Measurements from ENCODE around the gene NINJ2.

NINJ2 gene

DNA sequence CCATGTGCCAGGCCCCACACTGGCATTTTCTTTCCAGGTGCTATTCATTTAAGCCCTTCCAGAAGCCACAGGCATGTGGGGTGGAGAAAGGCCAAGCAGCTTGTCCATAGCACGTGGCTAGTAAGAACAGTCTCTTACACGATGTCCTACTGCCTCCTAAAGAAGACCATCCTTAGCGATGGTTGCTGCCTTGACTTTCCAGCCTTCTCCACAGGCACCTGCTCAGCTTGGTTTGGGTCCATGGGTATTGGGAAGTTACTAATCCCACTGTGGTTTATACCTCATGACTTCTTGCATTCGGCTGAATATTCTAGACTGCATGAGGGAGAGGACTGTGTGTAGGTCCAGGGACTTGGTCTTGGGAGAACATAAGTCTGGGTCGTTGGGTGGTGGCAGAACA, 49.2 kb downstream of the NINJ2 start:
- DNase-seq (ENCODE audit: low spot score), result no peak

- DNase-seq (ENCODE audit: low spot score), result no peak
Measured at GRCh38 chr12:612886-613285, 50.4 kb downstream of the NINJ2 start.

GRCh38 chr12:612293-612692, 51.0 kb downstream of the NINJ2 start:
- DNase-seq (ENCODE audit: low spot score), result no peak

- no peak for DNase-seq (ENCODE audit: low spot score)
Measured at GRCh38 chr12:611721-612120, 51.5 kb downstream of the NINJ2 start.

- DNase-seq (ENCODE audit: low spot score), result no peak
Measured at GRCh38 chr12:608921-609320, 54.3 kb downstream of the NINJ2 start.

DNA sequence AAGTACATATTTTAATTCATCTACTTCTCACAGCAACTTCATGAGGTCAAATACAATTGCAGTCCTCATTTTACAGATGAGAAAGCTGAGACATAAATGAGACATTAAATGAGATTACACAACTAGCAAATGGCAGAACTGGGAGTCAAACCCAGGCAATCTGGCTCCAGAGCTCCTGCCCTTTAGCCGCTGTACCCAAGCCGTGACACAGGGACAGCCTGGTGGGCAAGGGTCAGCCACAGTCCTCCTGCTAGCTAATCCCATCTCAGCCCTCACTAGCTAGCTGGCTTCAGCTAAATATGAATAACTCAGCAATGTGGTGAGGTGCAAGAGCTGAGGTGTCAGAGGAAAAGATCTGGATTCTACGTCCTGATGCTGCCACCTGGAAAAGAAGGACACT, 54.8 kb downstream of the NINJ2 start:
- no peak for DNase-seq (ENCODE audit: low spot score)

DNA sequence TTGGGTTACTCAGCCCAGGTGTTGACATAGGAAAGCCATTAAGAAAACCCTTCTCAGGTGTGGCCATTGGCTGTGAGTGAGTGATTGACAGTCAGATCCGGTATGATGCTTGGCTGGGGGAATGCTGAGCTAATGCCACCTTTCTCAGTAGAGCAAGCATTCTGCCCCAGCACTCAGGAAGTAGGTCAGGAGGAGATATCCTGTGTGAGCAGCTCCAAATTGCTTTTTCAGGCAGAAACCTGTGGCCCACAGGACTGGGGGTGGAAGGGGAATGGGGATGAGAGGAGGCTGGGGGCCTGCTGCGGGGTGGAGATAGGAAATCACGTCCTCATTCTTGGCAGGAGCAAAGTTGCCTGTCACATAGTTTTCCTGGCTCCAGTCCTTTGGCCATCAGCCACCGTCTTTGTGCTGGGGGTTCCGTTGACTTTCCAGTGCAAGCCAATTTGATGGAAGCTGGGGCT, 55.7 kb downstream of the NINJ2 start:
- DNase-seq (ENCODE audit: low spot score), result peak; percentile 31

DNA sequence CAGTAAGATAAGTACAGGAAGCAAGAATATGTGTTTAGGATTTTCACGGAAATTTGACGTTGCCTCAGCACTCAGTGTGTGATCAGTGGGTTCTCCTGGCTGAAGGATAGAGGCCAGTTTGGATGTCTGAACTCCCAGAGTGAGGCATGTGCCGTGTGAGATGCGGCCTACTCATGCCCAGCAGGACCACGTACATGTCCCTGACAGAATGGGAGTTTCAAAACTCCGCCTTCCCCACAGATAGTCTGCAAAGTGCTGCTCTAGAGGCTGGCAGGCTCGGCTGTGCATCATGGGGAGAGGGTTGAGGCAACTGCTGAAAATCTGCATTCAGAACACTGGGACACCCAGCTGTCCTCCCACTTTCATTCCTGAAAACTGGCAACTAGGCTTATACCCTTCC, 58.3 kb downstream of the NINJ2 start:
- no peak for DNase-seq (ENCODE audit: low spot score)

DNA sequence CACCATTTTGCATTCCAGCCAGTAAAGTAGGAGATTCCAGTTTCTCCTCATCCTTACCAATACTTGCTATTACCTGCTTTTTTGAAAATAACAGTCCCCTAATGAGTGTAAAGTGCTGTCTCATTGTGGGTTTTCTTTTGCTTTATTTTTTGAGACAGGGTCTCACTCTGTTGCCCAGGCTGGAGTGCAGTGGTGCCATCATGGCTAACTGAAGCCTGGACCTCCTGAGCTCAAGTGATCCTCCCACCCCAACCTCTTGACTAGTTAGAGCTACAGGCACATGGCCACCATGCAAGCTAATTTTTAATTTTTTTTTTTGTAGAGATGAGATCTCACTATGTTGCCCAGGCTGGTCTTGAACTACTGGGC, 60.6 kb downstream of the NINJ2 start:
- no peak for DNase-seq (ENCODE audit: low spot score)

GRCh38 chr12:601976-602699, 61.1 kb downstream of the NINJ2 start:
- DNase-seq (ENCODE audit: low spot score), result no peak

DNA sequence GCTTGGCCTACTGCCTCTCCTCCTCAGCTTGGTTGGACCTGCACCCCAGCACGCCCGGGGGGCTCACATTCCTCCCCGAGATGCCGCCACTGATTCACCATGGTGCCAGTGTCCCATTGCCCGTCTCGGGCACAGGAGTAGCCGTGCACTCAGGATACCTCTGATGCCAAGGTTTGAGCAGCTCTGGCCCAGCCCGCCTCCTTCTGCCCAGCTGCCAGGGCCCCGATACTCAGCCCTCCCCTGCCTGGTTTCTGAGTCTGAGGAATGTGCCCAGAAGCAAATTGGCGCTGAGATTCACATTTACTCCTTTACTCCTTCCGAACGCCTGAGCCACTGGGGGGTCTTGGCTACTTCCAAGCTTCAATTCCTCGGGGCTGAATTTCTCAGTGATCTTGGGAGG, 63.5 kb downstream of the NINJ2 start:
- no peak for DNase-seq (ENCODE audit: low spot score)

- no peak for DNase-seq (ENCODE audit: low spot score)
Measured at GRCh38 chr12:597926-598568, 65.2 kb downstream of the NINJ2 start.

DNA sequence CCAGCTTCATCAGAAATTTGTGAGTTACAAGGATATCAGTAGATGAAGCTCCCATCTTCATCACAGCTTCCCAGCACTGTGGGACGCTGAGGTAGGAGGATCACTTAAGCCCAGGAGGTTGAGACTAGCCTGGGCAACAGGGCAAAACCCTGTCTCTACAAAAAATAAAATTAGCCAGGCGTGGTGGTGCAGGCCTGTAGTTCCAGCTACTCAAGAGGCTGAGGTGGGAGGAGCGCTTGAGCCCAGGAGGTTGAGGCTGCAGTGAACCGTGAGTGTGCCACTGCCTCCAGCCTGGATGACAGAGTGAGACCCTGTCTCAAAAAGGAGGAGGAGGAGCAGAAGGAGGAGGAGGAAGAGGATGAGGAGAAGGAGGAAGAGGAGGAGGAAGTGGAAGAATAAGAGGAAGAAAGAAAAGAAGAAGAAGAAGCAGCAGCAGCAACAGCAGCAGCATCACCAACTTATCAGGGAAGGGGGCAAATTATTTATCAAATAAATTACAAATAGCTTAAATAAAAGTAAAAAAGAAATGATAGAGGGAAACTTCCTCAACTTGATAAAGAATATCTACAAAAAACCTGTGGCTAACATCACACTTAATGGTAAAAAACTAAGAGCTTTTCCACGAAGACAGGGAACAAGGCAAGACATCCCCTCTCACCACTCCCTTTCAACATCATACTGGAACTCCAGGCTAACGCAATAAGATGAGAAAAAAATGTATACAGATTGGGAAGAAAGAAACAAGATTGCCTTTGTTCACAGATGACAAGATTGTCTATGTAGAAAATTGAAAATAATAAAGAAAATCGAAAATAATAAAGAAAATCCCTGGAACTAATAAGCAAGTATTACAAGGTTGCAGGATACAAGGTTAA, 69.6 kb downstream of the NINJ2 start:
- no peak for DNase-seq (ENCODE audit: low spot score)

- DNase-seq (ENCODE audit: low spot score), result no peak
Measured at GRCh38 chr12:592024-592505, 71.2 kb downstream of the NINJ2 start.

- no peak for DNase-seq (ENCODE audit: low spot score)
Measured at GRCh38 chr12:591167-592023, 71.8 kb downstream of the NINJ2 start.

GRCh38 chr12:590206-590750, 73.0 kb downstream of the NINJ2 start:
- no peak for DNase-seq (ENCODE audit: low spot score)

- DNase-seq (ENCODE audit: low spot score), result no peak
Measured at GRCh38 chr12:588646-589045, 74.6 kb downstream of the NINJ2 start.

- DNase-seq (ENCODE audit: low spot score), result no peak
Measured at GRCh38 chr12:588024-588322, 75.3 kb downstream of the NINJ2 start.

- no peak for DNase-seq (ENCODE audit: low spot score)
Measured at GRCh38 chr12:587132-588023, 75.9 kb downstream of the NINJ2 start.

DNA sequence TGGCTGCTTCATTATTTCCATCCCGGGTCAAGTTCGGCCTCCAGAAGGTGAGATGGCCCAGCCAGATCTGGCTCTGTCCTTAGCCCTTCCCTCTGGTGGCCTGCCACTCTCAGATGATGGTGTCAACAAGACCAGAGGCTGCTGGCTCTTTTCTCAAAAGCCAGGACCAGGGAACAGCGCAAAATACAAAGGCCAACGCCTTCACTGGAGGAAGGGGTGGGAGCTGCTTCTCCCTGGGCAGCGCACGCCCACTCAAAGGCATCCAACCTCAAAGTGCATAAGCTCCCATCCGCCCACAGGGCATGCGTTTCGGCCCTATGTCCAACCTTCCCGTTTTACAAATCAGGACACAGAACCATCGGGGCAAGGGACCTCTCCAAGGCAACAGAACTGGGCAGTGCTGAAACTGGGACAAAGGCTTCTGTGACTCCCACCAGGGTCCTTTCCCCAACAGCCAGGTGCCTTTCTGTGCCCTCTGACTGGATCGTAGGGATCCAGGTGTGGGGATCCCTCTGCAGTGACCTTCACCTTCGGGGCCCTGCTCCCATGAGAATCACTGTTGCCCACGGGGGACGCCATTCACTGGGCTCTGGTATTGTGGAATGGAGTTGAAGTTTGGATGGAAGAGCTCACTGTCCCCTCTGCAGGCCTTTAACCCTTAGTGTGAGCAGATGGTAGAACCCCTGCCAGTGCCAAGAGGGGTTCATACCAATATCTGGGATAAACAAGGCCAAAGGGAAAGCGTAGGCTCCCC, 76.8 kb downstream of the NINJ2 start:
- no peak for DNase-seq (ENCODE audit: low spot score)
